GM21390 (cell line): ENCODE data around the gene CILP2.

Experiments
- ATAC-seq: cut with Tn5 transposase; IDR thresholded peaks from one replicate; pipeline ENCODE4 v1.9.1; 2021; ENCODE audit not compliant: unreplicated experiment

Gene CILP2

GRCh38 chr19:19538061-19538784, at the start of gene CILP2:
TSS of gene CILP2 (plus strand) at chr19:19538265. CDS start at chr19:19538350, 85 bp downstream.
- ATAC-seq = no peak

GRCh38 chr19:19488875-19489690, 49.0 kb upstream of the CILP2 start:
- peak; percentile 48 for ATAC-seq

- ATAC-seq = no peak
Observed at GRCh38 chr19:19489804-19490204, 48.3 kb upstream of the CILP2 start.

GRCh38 chr19:19490214-19490968, 47.7 kb upstream of the CILP2 start:
- no peak for ATAC-seq

GRCh38 chr19:19491321-19492025, 46.6 kb upstream of the CILP2 start:
- ATAC-seq = no peak

- no peak for ATAC-seq
Observed at GRCh38 chr19:19492026-19492610, 45.9 kb upstream of the CILP2 start.

- ATAC-seq = no peak
Observed at GRCh38 chr19:19493841-19494546, 44.1 kb upstream of the CILP2 start.

GRCh38 chr19:19495614-19496603, 42.2 kb upstream of the CILP2 start:
- no peak for ATAC-seq

- ATAC-seq = no peak
Observed at GRCh38 chr19:19498255-19498991, 39.6 kb upstream of the CILP2 start.

- ATAC-seq = no peak
Observed at GRCh38 chr19:19499272-19499995, 38.6 kb upstream of the CILP2 start.

- ATAC-seq = no peak
Observed at GRCh38 chr19:19500975-19501644, 37.0 kb upstream of the CILP2 start.

GRCh38 chr19:19501798-19502197, 36.3 kb upstream of the CILP2 start:
- no peak for ATAC-seq

- ATAC-seq = no peak
Observed at GRCh38 chr19:19502281-19502680, 35.8 kb upstream of the CILP2 start.

- ATAC-seq = no peak
Observed at GRCh38 chr19:19502808-19503602, 35.1 kb upstream of the CILP2 start.

GRCh38 chr19:19504754-19505668, 33.1 kb upstream of the CILP2 start:
- no peak for ATAC-seq
